Liver (tissue), 3 donors: Measurements from ENCODE around the gene GOLGA6A.
"Not testable (repeated sequence)": the region's sequence is repeated elsewhere in the genome, so short reads cannot be mapped to it uniquely, and the experiment has no call there.

Experiments used
- EGR1 ChIP-seq, 2 donors: IDR thresholded peaks; 2 replicates each; pipeline ENCODE4 v1.6.1; 2016 to 2018; ENCODE audit warnings: antibody characterized with exemption in 2 of 2, low read depth in 2 of 2
- FOXA1 ChIP-seq: IDR thresholded peaks from 2 replicates; pipeline ENCODE4 v1.6.1; 2016; ENCODE audit warnings: antibody characterized with exemption
- RAD21 ChIP-seq, 2 donors: IDR thresholded peaks; 2 replicates each; pipeline ENCODE4 v1.6.1; 2016; ENCODE audit warnings: antibody characterized with exemption in 2 of 2, mild to moderate bottlenecking in 2 of 2
- TAF1 ChIP-seq: conservative IDR thresholded peaks from 2 replicates; pipeline ENCODE4 v1.6.1; 2016; ENCODE audit warnings: antibody characterized with exemption, mild to moderate bottlenecking
- TF ChIP-seq, protein P1 (sequence below): IDR thresholded peaks from 2 replicates; pipeline ENCODE4 v1.6.1; 2016; ENCODE audit warnings: antibody characterized with exemption
- TF ChIP-seq, protein P2 (sequence below): fragments of 150-350 bp; IDR thresholded peaks from 2 replicates; pipeline ENCODE4 v1.5.1; 2017; ENCODE audit warnings: improper control_type of control experiment, low read depth, low read length; ENCODE audit not compliant: missing input control
- TF ChIP-seq, protein P3 (sequence below): IDR thresholded peaks from 2 replicates; pipeline ENCODE4 v1.6.1; 2016; ENCODE audit warnings: antibody characterized with exemption, mild to moderate bottlenecking
- donor health status: healthy.
- donor health status: healthy.

DNA sequence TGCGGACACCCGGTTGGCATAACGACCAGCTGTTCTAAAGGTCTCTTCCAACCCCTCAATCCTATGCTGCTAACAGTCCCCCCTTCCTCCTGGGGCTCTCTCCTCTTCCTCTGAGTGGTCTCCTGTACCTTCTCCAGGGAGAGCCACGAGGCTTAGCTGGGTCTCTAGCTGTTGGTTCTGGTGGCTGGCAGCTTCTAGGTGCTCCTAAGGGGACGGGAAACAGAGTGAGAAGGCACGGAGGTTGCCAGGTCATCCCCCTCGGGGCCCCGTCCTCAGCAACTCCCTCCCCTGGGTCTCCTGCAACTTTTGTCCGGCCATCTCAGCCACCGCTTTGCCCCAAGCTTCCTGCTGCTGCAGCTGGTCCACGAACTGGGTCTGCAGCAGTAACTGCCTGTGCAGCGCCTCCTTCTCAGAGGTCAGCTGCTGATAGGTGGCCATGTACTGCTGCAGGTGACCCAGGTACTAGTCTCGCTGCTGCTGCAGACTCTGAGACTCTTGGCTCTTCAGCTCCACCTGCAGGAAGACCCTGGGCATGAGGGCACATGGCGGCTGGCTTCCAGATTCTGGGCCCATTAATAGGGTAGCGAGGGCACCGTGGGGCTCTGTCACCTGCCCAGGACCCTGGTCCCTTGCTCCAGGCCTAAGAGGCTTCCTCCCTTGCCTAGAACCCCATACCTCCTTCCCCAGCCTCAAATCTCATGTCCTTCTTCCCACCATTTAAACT is 9.6 kb downstream of the GOLGA6A start:
- TF ChIP-seq, protein P1, sequence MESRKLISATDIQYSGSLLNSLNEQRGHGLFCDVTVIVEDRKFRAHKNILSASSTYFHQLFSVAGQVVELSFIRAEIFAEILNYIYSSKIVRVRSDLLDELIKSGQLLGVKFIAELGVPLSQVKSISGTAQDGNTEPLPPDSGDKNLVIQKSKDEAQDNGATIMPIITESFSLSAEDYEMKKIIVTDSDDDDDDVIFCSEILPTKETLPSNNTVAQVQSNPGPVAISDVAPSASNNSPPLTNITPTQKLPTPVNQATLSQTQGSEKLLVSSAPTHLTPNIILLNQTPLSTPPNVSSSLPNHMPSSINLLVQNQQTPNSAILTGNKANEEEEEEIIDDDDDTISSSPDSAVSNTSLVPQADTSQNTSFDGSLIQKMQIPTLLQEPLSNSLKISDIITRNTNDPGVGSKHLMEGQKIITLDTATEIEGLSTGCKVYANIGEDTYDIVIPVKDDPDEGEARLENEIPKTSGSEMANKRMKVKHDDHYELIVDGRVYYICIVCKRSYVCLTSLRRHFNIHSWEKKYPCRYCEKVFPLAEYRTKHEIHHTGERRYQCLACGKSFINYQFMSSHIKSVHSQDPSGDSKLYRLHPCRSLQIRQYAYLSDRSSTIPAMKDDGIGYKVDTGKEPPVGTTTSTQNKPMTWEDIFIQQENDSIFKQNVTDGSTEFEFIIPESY = not testable (repeated sequence)
- TF ChIP-seq, protein P2, sequence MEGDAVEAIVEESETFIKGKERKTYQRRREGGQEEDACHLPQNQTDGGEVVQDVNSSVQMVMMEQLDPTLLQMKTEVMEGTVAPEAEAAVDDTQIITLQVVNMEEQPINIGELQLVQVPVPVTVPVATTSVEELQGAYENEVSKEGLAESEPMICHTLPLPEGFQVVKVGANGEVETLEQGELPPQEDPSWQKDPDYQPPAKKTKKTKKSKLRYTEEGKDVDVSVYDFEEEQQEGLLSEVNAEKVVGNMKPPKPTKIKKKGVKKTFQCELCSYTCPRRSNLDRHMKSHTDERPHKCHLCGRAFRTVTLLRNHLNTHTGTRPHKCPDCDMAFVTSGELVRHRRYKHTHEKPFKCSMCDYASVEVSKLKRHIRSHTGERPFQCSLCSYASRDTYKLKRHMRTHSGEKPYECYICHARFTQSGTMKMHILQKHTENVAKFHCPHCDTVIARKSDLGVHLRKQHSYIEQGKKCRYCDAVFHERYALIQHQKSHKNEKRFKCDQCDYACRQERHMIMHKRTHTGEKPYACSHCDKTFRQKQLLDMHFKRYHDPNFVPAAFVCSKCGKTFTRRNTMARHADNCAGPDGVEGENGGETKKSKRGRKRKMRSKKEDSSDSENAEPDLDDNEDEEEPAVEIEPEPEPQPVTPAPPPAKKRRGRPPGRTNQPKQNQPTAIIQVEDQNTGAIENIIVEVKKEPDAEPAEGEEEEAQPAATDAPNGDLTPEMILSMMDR = peak; percentile 12
- TF ChIP-seq, protein P3, sequence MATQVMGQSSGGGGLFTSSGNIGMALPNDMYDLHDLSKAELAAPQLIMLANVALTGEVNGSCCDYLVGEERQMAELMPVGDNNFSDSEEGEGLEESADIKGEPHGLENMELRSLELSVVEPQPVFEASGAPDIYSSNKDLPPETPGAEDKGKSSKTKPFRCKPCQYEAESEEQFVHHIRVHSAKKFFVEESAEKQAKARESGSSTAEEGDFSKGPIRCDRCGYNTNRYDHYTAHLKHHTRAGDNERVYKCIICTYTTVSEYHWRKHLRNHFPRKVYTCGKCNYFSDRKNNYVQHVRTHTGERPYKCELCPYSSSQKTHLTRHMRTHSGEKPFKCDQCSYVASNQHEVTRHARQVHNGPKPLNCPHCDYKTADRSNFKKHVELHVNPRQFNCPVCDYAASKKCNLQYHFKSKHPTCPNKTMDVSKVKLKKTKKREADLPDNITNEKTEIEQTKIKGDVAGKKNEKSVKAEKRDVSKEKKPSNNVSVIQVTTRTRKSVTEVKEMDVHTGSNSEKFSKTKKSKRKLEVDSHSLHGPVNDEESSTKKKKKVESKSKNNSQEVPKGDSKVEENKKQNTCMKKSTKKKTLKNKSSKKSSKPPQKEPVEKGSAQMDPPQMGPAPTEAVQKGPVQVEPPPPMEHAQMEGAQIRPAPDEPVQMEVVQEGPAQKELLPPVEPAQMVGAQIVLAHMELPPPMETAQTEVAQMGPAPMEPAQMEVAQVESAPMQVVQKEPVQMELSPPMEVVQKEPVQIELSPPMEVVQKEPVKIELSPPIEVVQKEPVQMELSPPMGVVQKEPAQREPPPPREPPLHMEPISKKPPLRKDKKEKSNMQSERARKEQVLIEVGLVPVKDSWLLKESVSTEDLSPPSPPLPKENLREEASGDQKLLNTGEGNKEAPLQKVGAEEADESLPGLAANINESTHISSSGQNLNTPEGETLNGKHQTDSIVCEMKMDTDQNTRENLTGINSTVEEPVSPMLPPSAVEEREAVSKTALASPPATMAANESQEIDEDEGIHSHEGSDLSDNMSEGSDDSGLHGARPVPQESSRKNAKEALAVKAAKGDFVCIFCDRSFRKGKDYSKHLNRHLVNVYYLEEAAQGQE = not testable (repeated sequence)
- not testable (repeated sequence) for TF ChIP-seq RAD21 (IDR thresholded peaks at IDR 0.05); TAF1; FOXA1; EGR1 (IDR thresholded peaks at IDR 0.05; ENCODE audit: low read depth in 2 of 2)
